HG03565 (cell line): ENCODE results near the gene PRDM11.

Experiments used
- ATAC-seq: cut with Tn5 transposase; IDR thresholded peaks from one replicate; pipeline ENCODE4 v1.9.1; 2021; ENCODE audit warnings: mild to moderate bottlenecking, moderate library complexity; ENCODE audit not compliant: unreplicated experiment

Gene PRDM11

DNA sequence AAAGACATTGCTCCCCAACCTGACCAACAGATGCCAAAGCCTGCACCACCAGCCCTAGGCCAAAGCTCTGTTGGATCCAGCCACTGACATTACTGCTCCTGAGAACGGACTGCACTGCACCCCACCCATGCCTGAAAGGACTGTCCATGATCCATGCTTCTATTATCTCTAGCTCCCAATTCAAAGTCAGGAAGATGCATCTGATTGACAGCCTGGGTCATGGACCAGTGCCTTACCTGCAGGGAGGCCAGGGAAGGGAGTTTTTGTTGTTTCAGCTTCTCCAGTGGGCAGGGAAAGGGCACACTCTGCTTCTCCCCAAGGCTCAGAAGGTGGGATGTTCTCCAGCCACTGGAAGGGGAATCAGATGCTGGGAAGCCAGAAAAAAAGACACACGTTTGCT is 4.8 kb upstream of the PRDM11 start:
- no peak for ATAC-seq

DNA sequence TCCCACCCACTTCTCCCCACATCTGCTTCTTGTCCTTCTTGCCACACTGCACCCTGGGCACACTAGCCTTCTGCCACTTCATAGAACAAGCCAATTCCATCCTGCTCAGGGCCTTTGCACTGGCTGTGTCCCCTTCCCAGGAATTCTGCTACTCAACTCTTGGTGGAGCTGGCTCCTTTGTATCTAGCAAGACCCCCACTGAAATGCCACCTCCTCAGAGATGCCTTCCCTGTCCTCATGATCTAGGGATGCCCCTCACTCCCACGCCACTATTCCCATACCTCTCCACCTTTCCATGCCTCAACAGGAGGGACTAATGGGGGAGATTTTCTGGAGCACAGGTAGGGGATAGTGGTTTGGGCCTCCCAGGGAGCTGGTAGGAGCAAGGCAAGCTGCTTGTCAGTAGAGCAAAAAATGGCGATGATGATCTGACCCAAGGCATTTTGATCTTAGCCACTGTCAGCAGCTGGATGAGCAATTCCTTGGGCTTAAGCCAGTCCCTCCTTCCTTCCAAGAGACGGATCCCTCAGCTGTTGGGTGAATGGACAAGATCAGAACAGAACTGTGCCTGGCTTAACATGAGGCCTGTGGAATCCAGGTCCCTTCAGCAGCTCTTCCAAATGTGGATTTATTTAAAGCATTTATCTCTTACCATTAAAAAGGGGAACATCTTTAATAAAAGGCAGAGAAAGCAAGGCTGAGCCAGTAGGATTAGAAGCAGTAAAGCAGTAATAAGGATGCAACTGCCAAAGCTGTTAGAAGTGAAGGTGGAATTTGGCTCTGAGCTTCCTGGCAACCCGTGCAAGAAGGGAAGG is 4.0 kb upstream of the PRDM11 start:
- ATAC-seq = no peak

DNA sequence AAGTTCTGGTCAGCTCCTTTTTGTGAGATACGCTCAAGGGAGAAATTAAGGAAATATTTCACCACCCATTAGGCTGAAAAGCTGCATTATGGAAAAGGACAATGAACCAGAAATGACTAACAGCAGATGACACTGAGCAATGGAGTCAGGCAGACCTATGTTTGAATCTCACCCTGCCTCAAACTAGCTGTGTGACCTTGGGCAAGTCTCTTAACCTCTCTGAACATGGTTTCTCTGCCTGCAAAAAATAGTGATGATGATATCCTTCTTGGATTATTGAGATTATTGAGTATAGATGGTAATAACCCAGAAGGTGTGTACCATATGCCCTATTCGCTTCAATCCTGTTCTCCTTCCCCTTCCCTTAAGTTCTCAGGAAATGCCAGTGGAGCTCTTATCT is 2.9 kb upstream of the PRDM11 start:
- ATAC-seq = no peak

- no peak for ATAC-seq
Observed at GRCh38 chr11:45144126-45145082, 2.0 kb upstream of the PRDM11 start.

- ATAC-seq = no peak
Observed at GRCh38 chr11:45145083-45145378, 1.4 kb upstream of the PRDM11 start.

DNA sequence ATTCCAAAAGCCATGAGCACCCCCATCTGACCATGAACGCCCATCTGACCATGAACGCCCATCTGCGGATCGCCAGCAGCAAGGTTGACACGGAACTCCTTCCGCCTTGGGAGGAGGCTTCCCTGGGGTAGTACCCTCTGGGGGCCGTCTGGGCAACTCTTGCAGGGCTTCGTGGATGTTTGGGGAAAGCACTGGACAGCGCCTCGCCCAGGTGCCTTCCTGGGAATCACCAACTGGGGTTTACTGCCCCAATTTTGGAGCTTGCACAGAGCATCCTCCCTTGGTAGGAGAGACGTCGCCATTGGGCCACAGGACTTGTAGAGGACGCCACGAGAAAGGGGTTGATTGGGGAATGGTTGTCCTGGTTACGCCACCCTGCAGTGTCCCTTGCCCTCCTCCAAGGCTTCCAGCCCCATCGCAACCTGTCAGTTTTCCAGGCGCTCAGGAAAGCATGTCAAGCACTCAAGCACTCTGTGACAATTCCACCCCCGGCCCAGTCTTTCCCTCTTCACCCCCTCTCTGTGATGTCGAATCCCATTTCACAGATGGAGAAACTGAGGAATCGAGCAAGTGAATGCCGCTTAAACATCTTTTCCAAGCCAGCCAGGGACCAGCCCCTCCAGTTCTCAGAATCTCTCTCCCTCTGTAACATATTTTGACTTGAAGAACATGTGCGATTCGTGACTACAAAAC is 914 bp upstream of the PRDM11 start:
- no peak for ATAC-seq

GRCh38 chr11:45147017-45147728 is 734 bp downstream of the PRDM11 start:
- peak; percentile 96 for ATAC-seq

GRCh38 chr11:45147891-45148675 is 1.6 kb downstream of the PRDM11 start:
- no peak for ATAC-seq

GRCh38 chr11:45149483-45150056 is 3.1 kb downstream of the PRDM11 start:
- no peak for ATAC-seq

- ATAC-seq = no peak
Observed at GRCh38 chr11:45150301-45150700, 3.9 kb downstream of the PRDM11 start.

DNA sequence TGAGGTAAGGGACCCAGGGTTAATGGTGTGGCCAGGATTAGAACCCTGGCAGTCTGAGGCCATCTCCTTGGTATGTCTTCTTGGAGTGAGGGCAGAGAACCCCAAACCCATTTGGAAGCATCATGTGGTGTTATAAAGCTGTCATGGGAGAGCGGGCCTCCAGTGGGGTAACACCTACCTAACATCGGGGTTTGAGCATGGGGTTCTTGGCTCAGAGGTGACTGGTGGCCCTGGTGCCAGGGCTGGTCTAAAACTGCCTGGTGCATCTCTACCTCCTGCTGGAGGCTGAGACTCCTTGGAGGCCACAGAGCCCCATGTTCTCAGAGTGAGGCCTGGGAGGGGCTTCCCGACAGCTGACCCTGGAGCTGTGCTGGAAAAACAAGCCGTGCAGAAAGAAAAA is 4.5 kb downstream of the PRDM11 start:
- ATAC-seq = no peak

- ATAC-seq = no peak
Observed at GRCh38 chr11:45151362-45151982, 5.0 kb downstream of the PRDM11 start.

DNA sequence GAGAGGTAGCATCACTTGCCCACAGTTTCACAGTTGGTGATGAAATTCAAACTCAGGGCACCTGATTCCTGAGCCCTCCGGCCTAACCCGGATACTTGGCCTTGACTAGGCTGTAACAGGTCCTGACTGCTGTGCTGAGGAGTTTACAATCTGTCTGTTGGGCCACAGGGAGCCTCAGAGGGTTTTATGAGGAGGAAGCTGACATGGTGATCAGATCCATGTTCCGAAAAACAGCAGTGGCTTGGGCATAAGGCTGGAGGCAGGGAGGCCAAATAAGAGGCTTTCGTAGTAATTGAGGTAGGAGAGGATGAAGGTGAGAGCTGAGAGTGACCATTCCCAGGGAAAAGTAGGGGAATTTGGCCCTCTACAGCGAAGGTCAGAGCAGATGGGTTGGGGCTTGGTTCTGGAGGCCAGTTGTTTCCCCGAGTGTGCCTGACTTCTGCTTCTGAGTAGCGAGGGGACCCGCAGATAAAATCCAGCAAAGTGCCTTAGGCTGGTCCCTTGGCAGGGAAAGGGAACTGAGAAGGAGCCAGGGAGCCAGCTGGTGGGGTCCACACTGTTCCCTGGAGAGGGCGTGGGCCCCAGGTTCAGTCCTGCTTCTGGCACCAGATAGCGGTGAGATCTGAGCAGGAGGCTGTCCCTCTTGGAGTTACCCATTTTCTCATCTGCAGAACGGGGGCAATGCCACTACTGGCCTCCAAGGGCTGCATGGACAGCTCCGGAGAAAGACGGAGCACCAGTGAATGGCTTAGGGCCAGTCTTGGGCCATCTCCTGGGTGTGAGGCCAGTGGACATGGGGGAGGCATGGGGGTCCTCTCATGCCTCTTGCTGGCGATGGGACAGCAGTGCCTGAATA is 6.5 kb downstream of the PRDM11 start:
- no peak for ATAC-seq

- no peak for ATAC-seq
Observed at GRCh38 chr11:45154276-45154675, 7.8 kb downstream of the PRDM11 start.

GRCh38 chr11:45155058-45155551 is 8.7 kb downstream of the PRDM11 start:
- no peak for ATAC-seq

DNA sequence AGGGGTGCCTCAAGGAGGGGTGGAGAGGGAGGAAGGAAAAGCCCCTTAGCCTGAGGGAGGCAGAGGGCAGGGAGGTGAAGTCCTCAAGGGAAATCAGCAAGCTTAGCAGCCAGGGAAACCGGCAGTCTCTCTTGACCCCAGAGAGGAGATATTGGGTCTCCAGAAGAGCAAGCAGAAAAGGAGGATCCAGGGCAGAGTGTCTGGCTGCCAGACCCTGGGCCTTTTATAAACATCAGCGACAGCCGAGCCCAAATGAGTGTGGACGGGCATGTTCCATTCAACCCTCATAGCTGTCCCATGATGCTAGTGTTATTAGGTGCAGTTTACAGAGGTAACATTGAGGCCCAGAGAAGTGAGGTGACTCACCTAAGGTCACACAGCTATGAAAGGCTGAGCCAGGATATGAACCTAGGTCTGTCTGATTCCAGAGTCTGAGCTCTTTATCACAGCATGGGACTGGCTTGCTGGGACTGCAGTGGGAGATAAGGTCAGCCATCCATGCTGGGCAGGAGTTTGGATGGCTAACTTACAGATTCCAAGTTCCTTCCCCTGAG is 9.3 kb downstream of the PRDM11 start:
- ATAC-seq = no peak

GRCh38 chr11:45156201-45156600 is 9.8 kb downstream of the PRDM11 start:
- ATAC-seq = no peak

- ATAC-seq = no peak
Observed at GRCh38 chr11:45156741-45157140, 10.3 kb downstream of the PRDM11 start.
